NOMO-1 (cell line): ENCODE results near the gene SVBP.
"Not testable (repeated sequence)": the region's sequence is repeated elsewhere in the genome, so short reads cannot be mapped to it uniquely, and the experiment has no call there.

ENCODE experiments used
- DNase-seq, 2 experiments: peaks; one replicate each; lab custom pipeline; 2025; ENCODE audit not compliant: unreplicated experiment in 2 of 2; lab: John Stamatoyannopoulos, UW

SVBP gene

DNA sequence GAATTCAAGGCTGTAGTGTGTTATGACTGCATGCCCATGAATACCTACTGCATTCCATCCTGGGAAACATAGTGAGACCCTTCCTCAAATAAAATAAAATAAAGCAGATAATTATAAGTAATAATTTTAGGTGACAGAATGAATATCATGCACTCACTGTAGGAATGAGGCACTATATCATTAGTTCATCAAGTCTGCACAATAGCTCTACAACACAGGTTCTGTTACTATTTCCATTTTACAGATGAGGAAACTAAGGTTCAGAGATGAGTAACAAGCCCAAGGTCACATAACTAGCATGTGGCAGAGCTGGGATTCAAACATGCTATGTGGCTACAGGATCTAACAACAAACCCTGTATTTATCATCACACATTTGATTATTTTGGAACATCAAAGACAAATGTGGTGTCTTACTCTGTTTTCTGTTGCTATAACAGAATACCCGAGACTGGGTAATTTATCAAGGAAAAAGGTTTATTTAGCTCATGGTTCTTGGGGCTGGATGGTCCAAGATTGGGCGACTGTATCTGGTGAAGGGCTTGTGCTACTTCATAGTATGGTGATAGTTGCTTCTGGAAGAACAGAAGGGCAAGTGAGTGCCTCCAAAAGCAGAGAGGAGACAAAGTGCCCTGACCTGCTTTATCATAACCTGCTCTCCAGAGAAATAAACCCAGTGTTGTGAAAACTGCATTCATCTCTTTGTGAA lies 24.4 kb upstream of the SVBP start:
- no peak for DNase-seq

- DNase-seq, result no peak
Observed at GRCh38 chr1:42841010-42841409, 23.8 kb upstream of the SVBP start.

- peak in 1 of 2 experiments; percentile 22 for DNase-seq
Observed at GRCh38 chr1:42838482-42839190, 21.4 kb upstream of the SVBP start.

- DNase-seq, result no peak
Observed at GRCh38 chr1:42837709-42838108, 20.5 kb upstream of the SVBP start.

DNA sequence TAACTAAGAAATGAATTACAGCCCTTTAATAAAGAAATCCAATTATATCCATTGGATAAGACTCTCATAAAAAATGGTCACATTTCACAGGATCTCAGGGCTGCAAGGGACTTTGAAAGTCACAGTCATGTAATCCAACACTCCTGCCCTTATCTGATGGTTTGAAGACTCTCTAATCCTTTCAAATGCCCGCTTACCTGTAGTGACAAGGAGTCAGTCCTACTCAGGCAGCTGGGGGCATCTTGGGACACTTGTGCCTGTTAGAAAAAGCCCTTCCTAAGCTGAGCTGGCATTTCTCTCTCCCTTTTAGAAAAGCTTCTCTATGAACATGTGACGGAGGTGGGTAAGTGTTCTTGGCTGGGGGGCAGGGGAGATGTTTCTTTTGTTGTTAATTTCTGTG lies 18.2 kb upstream of the SVBP start:
- no peak for DNase-seq

DNA sequence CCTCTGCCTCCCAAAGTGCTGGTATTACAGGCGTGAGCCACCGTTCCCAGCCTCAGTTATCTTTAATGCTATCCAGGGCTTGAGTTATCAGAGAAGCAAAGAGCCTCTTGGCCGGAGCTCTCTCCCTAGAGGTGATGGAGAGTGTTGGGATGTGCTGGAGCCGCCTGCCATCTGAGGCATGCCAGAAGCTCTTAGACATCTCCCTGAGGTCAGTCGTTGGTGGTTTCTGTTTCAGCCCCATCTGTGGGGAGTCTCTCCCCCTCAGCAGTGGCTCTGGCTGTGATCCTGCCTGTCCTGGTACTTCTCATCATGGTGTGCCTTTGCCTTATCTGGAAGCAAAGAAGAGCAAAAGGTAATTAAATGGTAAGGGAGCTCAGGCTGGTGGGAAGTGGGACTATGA lies 17.6 kb upstream of the SVBP start:
- no peak for DNase-seq

DNA sequence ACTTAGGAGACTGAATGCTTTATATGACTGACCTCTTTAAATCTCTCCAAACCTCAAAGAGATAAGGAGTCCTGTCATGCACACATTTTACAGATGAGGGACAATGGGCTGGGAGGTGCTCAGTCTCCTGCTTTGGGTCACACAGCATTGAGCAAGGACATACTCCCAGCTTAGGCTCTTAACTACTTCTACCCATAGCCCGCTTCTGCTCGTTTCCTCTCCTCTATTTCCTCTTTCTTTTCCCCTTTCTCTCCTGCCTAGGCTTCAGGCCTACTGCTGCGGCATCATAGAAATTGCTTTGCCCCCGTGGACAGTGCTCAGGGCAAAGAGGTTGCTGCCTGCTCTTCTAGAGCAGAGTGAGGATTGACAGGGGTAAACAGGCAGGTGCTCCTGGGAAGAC lies 16.8 kb upstream of the SVBP start:
- DNase-seq, result peak; percentile 51 to 63

DNA sequence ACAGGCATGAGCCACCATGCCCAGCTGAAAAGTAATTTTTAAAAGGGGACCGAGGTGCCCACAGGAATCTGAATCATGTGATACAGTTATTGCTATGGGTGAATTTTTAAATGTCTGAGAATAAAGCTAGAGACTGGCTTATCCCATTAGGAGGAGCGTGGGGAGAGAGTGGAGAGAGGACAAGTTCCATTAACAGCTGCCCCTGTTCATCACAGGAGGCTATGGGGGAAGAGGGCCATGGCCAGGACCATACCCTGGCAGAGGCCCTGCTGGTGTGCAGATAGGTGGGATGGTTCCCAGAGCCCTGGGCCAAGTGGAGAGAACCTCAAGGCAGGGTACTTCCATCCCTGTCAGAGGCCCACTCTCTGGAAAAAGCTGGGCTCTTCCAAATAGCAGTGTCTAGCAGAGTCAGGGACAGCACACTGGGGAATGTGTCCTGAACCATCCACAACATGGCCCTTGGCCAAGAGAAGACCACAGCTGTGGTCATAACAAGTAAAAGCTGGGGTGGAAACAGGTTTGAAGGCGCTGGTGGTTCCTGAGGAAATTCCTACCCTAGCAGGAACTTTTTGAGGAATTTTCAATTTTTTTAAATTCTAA lies 15.5 kb upstream of the SVBP start:
- no peak for DNase-seq

DNA sequence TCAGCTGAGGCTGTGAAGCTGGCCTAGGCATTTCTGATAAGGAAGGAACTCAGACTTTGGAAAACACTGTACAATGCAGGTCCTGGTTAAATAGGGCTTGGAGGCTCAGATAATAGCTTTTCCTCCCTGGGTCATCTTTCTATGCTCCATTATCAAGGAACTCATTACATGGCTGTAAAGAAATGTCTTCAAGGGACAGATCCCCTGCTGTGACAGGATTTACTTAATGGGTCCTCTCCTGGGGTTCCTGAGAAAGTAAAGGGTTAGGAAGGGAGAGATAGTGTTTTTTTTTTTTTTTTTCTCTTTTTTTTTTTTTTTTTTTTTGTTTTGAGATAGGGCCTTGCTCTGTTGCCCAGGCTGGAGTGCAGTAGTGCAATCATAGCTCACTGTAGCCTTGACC lies 14.1 kb upstream of the SVBP start:
- no peak for DNase-seq

- DNase-seq, result no peak
Observed at GRCh38 chr1:42830631-42831030, 13.4 kb upstream of the SVBP start.

DNA sequence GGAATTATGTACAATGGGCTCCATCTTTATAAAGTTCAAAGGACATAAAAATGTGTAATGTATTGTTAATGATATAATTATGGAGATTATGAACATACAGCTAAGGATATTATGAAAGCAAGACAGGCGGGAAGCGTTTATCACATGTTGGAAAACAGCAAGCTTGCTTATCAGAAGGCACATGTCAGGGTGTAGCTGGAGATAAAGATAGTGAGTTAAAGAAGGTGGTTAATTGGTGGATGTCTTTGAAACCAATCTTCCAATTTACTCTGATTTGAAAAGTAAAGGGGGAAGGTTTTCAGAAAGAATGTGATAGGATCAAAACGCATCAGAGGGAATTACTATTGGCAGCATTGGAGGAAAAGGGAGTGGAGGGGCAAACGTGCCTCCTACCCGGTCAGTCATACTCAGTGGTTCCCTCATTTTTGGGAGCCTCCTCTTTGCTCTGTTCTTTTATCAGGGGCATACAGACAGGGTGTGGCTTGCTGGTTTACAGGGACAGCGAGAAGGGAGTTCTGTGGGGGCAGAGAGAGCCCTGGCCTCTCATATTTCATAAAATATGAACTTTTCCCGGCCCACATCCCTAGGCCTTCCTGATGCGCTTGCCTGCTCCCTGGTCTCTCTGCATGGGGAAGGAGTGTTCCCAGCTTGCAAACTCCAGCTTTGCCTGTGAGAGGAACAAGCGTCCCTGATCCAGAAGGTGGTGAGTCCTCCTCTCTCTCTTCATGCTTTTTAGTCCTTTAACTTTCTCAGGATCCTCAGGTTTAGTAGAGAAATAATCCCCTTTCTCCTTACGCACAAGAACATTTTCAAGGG lies 8.0 kb upstream of the SVBP start:
- no peak for DNase-seq

DNA sequence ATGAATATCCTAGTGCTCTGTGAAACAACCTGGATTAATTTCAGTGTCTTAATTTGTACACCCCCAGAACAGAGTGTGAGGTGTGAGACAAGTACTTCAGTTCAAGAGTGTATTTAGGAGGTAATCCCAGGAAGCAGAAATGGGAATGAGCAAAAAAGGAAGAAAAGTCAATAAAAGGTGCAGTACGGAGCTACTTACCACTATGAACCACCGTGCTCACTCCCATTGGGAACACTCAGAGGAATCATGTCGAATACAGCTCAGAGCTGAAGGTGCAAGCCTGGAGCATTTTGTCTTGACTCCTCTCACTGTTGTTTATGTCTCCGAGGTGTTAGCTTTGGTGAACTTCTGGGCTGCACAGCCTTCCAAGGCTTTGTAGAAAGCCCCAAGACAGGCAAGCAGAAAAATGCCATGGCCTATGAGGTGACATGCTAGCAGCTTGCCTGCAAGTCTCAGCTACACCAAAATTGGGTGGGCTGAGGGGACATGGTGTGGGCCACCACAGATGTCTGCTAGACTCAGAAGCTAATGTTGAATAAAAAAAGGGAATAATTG lies 7.4 kb upstream of the SVBP start:
- DNase-seq, result no peak

- no peak for DNase-seq
Observed at GRCh38 chr1:42822800-42823392, 5.7 kb upstream of the SVBP start.

DNA sequence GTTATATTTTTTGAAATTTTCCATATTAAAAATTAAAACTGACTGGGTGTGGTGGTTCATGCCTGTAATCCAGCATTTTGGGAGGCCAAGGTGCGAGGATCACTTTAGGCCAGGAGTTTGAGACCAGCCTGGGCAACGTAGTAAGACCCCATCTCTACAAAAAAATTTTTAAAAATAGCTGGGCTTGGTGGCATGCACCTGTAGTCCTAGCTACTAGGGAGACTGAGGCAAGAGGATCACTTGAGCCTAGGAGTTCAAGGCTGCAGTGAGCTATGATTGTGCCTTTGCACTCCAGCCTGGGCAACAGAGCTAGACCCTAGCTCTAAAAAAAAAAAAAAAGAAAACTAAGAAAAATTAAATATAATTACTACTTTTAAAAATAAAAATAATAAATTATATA lies 4.5 kb upstream of the SVBP start:
- no peak for DNase-seq

- DNase-seq, result no peak
Observed at GRCh38 chr1:42820813-42821212, 3.6 kb upstream of the SVBP start.

DNA sequence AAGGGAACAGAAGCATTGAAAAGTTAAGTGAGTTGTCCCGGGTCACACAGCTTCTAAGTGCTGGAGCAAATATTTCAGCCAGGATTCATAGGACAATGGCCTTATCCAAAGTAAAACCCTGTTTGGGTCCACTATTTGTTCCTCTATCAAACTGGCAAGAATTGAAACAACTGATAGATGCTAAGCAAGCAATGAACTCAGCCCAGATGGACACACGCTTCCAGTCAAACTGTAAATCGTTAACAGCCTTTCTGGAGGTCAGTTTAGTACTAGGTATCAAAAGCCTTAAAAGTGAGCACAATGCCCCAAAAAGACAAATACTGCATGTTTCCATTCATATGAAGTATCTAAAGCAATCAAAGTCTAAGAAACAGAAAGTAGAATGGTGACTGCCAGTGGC lies 779 bp upstream of the SVBP start:
- no peak for DNase-seq

- DNase-seq, result no peak
Observed at GRCh38 chr1:42817440-42817767, 207 bp upstream of the SVBP start.

GRCh38 chr1:42815941-42816584 lies 1.1 kb downstream of the SVBP start:
- peak in 1 of 2 experiments; percentile 19 for DNase-seq

DNA sequence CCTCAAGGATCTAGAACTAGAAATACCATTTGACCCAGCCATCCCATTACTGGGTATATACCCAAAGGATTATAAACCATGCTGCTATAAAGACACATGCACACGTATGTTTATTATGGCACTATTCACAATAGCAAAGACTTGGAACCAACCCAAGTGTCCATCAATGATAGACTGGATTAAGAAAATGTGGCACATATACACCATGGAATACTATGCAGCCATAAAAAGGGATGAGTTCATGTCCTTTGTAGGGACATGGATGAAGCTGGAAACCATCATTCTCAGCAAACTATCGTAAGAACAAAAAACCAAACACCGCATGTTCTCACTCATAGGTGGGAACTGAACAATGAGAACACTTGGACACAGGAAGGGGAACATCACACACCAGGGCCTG lies 2.4 kb downstream of the SVBP start:
- DNase-seq, result not testable (repeated sequence)

GRCh38 chr1:42807056-42807668 lies 10.0 kb downstream of the SVBP start:
- DNase-seq, result no peak
